Spinal cord (tissue), 10 donors: ENCODE data around the gene DHRS4L2. TPM values are rescaled to one million over a fixed set of nuclear protein-coding genes. Genes with fewer than 3 reads are reported as not detected.
"Not testable (repeated sequence)": the region's sequence is repeated elsewhere in the genome, so short reads cannot be mapped to it uniquely, and the experiment has no call there.

Experiments used
- DNase-seq, 6 donors: peaks; one replicate each; pipeline versions ENCODE4 v3.0.0 to v3.0.0-alpha.2; 2013 to 2015; ENCODE audit warnings: low spot score in 6 of 6, low read depth in 4 of 6
- H3K27ac ChIP-seq: one replicate; pipeline ENCODE4 v1.5.1; 2013; ENCODE audit warnings: low read depth, low read length, control low read depth
- H3K27me3 ChIP-seq: one replicate; pipeline ENCODE4 v1.6.1; 2013; ENCODE audit warnings: low read length; ENCODE audit not compliant: control insufficient read depth, insufficient read depth
- H3K36me3 ChIP-seq: one replicate; pipeline ENCODE4 v1.6.1; 2013; ENCODE audit warnings: low read length; ENCODE audit not compliant: control insufficient read depth, insufficient read depth
- H3K4me1 ChIP-seq: one replicate; pipeline ENCODE4 v1.6.1; 2013; ENCODE audit warnings: low read length; ENCODE audit not compliant: control insufficient read depth, insufficient read depth
- H3K4me3 ChIP-seq: one replicate; pipeline ENCODE4 v1.5.1; 2013; ENCODE audit warnings: low read depth, low read length, control low read depth
- H3K9me3 ChIP-seq: one replicate; pipeline ENCODE4 v1.6.1; 2013; ENCODE audit warnings: low read length; ENCODE audit not compliant: control insufficient read depth, insufficient read depth
- WGBS: methylation state at CpG from one replicate; pipeline ENCODE4 v1.1.5; 2013; ENCODE audit warnings: missing lambda C conversion rate; ENCODE audit not compliant: insufficient coverage; 5-methylcytosine and 5-hydroxymethylcytosine counted together
- polyA plus RNA-seq, 2 donors: library from polyadenylated mRNA; unstranded; fragments of 120-200 nt; gene quantifications; one replicate each; pipeline ENCODE4 v1.2.1, GENCODE V29; 2013; ENCODE audit not compliant: insufficient read length in 2 of 2
- total RNA-seq, 2 donors: library from RNA; depleted of rRNA in 1 of 2; stranded (reverse); fragments of 120-200 nt in 1 of 2; fragments of >200 nt in 1 of 2; gene quantifications; one replicate each; pipeline versions ENCODE4 v1.2.3 to v1.2.4, GENCODE V29; 2013 to 2014
- donor health status: healthy.

Gene DHRS4L2
- total and polyA plus RNA-seq, 4 donors = 5.6 to 22.5 (median 13.9) TPM

DNA sequence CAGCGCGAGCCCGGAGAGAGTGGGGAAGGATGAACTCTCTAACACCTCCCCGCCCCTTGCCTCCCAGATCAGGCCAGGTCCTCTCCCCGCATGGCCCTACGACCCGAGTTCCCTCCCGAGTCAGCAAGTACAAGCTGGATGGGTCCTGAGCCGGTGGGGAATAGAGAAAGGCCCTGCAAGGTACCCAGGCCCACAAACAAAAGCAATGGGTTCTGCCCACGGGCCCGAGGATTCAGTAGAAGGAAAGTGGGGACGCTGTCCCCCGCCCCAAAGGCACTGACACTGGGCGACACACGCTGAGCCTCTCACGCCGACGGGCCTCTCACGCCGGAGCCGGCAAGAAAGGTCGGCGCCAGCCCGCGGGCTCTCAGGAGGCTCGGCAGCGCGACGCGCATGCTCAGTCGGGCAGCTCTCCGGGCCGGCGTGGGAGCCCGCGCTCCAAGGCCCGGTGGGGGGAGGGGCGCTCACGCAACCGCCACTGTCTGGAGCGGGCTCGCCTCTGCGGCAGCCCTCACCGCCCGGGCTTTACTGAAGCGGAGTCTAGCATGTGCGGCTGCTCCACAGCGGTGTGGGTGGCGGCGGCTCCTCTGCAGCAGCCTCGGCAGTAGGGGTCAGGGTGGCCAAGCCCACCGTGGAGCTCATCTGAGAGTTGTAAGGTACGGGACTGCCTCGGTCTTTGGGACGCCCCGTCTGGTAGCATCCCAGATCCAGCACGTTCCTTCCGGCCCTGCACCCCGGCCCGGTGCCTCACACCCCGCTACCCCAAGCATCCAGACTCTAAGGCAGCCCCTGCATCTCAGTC, 19.0 kb upstream of the DHRS4L2 start:
- not testable (repeated sequence) for H3K9me3 ChIP-seq, H3K4me1 ChIP-seq, H3K36me3 ChIP-seq, H3K27ac ChIP-seq, H3K27me3 ChIP-seq
- peak overlapping the region; percentile 29 for H3K4me3 ChIP-seq
- 1% methylated on average over 22 of the region's 61 CpGs for WGBS
- peak in 2 of 6 donors; percentile 70 to 75 for DNase-seq

DNA sequence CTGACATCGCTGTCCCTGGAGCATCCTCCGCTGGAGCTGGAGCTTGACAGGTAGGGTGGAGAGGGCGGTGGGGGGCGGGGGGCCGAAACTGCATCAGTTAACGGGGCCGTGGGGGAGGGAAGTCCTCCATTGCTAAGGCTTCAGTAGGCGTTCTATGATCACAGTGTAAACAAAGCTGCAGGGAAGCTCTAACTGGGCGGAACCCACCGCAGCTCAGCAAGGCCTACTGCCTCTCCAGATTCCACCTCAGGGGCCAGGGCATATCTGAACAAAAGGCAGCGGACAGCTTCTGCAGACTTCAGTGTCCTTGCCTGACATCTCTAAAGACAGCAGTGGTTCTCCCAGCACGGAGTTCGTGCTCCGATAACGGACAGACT, 18.5 kb upstream of the DHRS4L2 start:
- DNase-seq, H3K36me3 ChIP-seq, H3K27ac ChIP-seq, H3K9me3 ChIP-seq, H3K4me3 ChIP-seq, H3K27me3 ChIP-seq, H3K4me1 ChIP-seq: not testable (repeated sequence)
- WGBS = 88% methylated on average over 4 of the region's 15 CpGs

DNA sequence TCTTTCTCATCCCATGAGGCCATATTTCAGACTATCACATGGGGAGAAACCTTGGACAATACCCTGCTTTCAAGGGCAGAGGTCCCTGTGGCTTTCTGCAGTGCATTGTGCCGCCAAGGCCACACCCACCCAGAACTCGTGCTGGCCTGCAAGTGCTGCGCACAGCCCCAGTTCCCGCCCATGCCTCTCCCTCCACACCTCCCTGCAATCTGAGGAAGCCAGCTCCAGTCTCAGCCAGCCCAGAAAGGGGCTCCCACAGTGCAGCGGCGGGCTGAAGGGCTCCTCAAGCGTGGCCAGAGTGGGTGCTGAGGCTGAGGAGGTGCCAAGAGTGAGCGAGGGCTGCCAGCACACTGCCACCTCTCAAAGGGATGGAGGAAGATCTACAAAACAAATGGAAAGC, 15.6 kb upstream of the DHRS4L2 start:
- not testable (repeated sequence) for H3K4me3 ChIP-seq, H3K4me1 ChIP-seq, H3K27me3 ChIP-seq, DNase-seq, H3K27ac ChIP-seq, H3K36me3 ChIP-seq, H3K9me3 ChIP-seq
- WGBS = 100% methylated on average over 1 of the region's 8 CpGs

DNA sequence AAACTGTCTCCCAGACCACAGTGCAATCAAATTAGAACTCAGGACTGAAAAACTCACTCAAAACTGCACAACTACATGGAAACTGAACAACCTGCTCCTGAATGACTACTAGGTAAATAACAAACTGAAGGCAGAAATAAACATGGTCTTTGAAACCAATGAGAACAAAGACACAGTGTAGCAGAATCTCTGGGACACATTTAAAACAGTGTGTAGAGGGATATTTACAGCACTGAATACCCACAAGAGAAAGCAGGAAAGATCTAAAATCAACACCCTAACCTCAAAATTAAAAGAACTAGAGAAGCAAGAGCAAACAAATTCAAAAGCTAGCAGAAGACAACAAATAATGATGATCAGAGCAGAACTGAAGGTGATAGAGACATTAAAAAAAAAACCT, 14.7 kb upstream of the DHRS4L2 start:
- not testable (repeated sequence) for H3K27me3 ChIP-seq, H3K36me3 ChIP-seq, H3K9me3 ChIP-seq, H3K27ac ChIP-seq, DNase-seq, H3K4me3 ChIP-seq, H3K4me1 ChIP-seq

DNA sequence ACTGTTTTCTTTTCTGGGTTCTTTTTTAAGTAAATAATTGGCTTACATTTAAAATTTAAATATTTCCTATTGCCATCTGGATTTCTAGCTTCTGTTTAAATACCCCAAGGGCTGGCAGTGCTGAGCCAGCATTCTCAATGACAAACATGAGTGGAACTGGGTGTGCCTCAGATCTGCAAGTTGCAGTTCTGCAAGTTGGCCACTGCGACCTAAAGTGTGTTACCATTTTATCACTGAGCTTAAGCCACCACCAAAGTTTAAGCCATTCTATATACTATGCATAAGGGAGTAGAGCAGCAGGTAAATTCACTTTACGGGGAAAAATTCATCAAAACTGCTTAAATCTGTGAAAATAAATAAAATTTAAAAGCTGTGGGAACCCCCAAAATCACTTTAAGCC, 11.5 kb upstream of the DHRS4L2 start:
- H3K36me3 ChIP-seq, H3K4me3 ChIP-seq, H3K4me1 ChIP-seq, H3K27me3 ChIP-seq, H3K27ac ChIP-seq, H3K9me3 ChIP-seq, DNase-seq: not testable (repeated sequence)
- no CpG with 5 or more reads among the region's 2 CpGs for WGBS

DNA sequence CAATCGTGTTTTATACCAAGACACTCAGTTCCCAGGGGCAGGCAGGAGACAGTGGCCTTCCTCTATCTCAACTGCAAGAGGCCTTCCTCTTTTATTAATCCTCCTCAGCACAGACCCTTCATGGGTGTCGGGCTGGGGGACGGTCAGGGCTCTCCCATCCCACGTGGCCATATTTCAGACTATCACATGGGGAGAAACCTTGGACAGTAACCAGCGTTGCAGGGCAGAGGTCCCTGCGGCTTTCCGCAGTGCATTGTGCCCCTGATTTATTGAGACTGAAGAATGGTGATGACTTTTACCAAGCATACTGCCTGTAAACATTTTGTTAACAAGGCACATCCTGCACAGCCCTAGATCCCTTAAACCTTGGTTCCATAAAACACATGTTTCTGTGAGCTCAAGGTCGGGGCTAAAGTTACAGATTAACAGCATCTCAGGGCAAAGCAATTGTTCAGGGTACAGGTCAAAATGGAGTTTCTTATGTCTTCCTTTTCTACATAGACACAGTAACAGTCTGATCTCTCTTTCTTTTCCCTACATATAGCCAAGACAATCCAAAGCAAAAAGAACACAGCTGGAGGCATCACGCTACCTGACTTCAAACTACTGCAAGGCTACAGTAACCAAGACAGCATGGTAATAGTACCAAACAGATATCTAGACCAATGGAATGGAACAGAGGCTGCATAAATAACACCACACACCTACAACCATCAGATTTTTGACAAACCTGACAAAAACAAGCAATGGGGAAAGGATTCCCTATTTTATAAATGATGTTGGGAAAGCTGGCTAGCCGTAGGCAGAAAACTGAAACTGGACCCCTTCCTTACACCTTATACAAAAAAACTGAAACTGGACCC, 6.5 kb upstream of the DHRS4L2 start:
- 90% methylated on average over 2 of the region's 10 CpGs for WGBS
- H3K27me3 ChIP-seq, H3K4me3 ChIP-seq, H3K27ac ChIP-seq, H3K36me3 ChIP-seq, H3K4me1 ChIP-seq, H3K9me3 ChIP-seq, DNase-seq: not testable (repeated sequence)

DNA sequence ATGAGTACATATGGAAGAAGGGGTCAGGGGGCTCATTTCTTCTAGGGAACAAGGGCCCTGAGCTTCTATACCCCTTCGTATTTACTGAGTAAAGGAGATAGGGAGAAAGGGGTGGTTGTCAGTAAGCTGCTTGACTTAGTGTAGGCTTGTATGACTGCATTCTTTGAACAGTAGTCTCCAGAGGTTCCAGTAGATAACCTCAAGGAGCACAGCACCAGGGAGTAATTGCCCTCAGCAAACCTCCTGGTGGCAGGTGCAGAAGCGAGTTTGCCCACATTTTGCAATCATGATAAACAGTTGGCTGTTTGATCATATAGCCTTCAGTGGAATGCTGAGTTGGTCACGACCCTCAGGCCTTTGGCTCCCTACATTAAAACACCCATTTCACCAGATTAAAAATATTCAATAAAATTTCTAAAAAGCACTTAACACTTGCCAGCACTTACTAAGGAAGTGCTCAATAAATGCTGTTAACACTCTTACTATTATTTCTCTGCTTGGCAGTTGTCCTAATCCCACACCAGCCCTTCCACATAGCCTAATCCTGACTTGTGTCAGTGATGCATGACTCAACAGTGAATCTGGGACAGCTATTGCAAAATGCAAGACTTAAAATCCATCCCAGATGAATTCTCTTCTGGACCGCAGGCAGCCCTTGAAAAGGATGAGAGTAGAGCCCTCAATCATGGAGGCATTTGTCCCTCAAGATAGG, 3.7 kb upstream of the DHRS4L2 start:
- Histone ChIP-seq H3K4me1 (peaks cover 25% of the 10 kb centered on the region), H3K4me3 (no peak overlapping the region), H3K36me3 (no peaks in the 10 kb centered on the region), H3K27ac (no peak overlapping the region), H3K9me3 (no peaks in the 10 kb centered on the region), H3K27me3 (no peaks in the 10 kb centered on the region)
- no peak for DNase-seq
- WGBS = 100% methylated on average over 2 of the region's 4 CpGs

DNA sequence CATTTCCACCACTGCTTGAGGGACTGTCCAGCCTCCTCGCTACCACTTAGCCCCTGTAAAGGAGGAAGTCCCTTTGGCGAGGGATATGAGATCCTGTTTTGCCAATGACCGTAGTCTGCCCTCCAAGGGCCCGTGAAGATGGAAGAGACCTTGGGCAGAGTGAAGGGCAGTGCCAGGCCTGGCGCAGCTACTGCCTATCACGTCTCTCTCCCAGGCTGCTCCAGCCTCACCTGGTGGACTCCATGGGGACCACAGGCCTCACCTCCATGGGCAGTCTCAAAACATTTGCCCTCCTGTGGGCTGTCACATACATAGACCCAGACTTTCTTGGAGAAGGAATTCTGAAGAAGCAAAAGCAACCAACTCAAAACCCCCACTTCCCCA, 514 bp upstream of the DHRS4L2 start:
- H3K27ac ChIP-seq, H3K4me3 ChIP-seq, H3K36me3 ChIP-seq, H3K9me3 ChIP-seq, DNase-seq, H3K27me3 ChIP-seq: not testable (repeated sequence)
- WGBS = 92% methylated on average over 5 of the region's 6 CpGs
- H3K4me1 ChIP-seq = peaks cover 28% of the 10 kb centered on the region

DNA sequence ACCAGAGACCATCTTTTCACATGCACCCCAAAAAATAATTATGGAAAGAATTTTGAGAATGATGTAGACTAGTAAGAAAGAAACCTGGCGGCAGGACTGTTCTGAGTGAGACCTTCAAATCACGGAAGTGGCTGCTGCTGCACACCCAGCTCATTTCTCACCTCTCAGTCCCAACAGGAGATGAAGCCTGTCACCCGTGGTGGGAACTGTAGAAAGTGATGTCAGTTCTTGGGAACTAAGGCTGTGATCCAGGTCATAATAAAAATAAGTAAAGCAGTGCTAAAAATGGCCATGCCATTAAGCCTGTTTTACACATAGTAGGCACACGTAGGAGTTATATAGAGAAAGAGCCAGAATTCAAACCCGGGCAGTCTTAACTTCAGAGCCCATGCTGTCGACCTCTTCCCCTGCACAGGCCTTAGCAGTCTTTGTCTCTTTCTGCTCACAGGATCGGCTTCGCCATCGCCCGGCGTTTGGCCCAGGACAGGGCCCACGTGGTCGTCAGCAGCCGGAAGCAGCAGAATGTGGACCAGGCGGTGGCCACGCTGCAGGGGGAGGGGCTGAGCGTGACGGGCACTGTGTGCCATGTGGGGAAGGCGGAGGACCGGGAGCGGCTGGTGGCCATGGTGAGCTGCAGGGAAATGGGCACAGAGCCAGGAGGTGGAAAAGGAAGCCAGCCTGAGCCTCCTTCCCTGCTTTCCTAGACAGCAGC, 1.2 kb downstream of the DHRS4L2 start:
- H3K4me1 ChIP-seq = peaks cover 28% of the 10 kb centered on the region
- not testable (repeated sequence) for H3K27ac ChIP-seq
- 34% methylated on average over 10 of the region's 21 CpGs for WGBS

More for the DNA sequence above, 1.2 kb downstream of the DHRS4L2 start:
- not testable (repeated sequence) for H3K4me3 ChIP-seq, H3K27me3 ChIP-seq, H3K36me3 ChIP-seq, H3K9me3 ChIP-seq
- peak in 2 of 6 donors; percentile 71 to 79 for DNase-seq
